Measurements from ENCODE around the gene APBA1.

APBA1 gene

DNA sequence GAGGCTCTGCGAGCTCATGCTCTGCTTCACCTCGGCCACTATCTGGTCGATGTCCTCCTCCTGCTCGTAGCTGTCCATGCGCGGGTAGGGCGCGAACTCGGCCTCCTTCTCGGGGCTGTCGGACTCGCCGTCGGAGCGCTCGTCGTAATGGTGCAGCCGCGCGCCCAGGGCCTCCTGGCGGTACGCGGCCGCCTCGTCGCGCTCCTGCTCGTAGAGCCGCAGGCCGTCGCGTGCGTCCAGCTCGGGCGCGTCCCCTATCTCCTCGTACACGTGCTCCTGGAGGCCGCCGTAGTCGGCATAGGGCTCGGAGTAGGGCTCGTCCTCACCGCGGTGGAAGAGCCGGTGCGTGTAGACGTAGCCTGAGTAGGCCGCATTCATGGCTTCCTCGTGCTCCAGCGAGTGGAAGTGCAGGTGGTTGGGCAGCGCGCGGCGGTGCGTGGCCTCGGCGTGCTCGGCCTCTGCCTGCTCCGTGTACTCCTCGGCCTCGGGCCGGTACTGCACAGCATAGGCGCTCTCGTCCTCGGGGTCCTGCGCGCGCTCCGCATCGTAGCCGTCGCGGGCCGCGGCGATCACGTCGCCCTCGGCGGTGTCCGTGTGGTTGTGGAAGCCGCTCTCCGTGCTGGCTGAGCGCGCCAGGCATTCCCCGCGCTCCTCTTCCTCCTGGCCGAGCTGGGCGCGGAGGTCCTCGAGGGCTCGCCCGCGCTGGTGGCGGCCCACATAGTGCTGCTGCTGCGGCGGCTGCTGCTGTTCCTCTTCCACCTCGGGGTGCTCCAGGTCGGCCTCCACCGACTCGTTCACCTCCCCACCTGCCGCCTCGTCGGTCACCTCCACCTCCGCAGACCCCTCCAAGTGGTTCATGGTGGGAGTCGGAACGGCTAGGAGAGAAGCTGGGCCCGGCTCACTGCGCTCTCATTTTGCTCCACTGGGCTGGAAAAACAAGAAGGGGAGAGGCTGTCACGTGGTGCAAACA lies 155.5 kb downstream of the APBA1 start:
- DNase-seq = no peak

DNA sequence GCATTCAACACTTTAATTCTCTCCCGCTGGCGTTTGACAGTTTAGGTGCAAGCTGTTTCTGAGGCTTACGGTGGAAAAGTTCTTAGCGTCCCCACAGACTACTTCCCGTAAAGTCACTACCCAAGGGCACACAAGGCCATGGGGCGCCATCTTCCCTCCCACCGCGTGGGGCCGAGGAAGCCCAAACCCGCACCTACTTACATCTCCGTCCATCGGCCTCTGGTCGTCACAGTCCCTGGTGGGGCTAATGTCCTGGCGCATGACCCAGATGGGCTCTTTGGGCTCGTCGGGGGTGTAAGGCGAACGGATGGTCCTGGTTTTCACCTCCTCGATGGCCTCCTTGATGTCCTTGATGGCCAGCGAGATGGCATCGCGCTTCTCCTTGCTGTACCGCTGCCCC lies 156.4 kb downstream of the APBA1 start:
- DNase-seq = no peak

DNA sequence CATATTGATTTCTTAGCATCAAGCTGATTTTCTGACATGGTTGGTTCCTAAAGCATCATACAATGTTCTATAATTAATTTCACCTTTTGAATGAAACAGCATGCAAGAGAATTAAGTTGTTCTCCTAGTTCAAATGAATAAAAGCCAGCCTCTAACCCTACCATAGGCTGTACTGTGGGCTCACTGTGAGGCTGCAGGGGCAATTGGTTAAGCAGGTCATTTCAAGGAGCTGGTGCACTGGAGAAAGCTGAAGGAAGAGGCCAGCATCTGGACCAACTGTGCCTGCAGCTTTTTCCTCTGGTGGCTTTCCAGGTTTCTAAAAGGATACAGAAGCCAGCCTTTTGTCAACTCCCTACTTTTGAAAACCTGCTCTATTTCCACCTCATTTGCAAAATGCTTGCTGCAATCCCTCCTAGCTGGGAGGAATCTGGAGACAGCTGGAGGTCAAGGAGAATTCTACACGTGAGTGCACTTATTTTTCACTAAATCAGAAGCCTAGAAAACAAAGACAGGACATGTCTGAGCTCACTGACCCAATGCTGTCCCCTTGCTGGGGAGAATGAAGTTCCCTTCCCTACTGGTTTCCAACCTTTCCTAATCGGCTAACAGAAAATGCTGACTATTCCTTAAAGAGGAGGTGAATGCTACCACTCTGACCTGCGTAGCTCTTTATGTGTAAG lies 158.9 kb downstream of the APBA1 start:
- DNase-seq = no peak

DNA sequence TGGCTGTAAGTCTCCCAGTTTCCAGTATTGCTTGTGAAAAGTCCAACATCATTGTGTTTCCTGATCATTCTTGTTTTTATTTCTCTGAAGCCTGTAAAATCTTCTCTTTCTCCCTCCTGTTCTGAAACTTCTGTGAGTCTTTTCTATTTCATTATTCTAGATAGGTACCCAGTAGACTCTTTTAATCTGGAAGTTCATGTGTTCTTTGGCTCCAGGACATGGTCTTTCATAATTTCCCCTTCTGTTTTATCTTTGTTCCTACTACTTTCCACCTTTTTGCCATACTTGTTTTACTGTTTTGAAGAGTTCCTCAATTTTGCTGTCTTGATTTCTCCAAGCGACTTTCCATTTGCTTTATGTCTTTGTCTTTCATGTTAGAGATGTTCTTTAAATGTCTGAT lies 168.1 kb downstream of the APBA1 start:
- no peak for DNase-seq

- DNase-seq = no peak
These were observed 169.4 kb downstream of the APBA1 start for GRCh38 chr9:69502671-69503301.

DNA sequence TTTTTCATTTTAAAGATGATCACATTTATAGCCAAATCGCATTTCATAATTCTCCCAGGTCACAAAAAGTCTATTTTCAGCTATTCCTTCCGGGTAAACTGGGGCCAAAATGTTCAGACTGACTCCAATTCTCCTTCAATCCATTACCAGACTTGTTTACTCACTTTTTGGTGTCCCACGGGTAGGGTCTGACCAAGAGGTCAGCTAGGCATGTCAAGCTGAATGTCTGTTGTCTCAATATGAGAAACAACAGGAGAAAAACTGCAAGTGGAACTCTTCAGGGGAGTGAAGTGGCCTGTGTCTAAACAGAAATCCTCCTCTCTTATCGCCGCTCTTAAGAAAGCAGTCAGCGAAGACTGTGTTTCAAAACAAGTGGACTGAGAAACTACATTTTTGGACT lies 171.3 kb downstream of the APBA1 start:
- DNase-seq = no peak

- no peak for DNase-seq
These were observed 172.2 kb downstream of the APBA1 start for GRCh38 chr9:69499959-69500358.

GRCh38 chr9:69499407-69499806 lies 172.8 kb downstream of the APBA1 start:
- DNase-seq = no peak

DNA sequence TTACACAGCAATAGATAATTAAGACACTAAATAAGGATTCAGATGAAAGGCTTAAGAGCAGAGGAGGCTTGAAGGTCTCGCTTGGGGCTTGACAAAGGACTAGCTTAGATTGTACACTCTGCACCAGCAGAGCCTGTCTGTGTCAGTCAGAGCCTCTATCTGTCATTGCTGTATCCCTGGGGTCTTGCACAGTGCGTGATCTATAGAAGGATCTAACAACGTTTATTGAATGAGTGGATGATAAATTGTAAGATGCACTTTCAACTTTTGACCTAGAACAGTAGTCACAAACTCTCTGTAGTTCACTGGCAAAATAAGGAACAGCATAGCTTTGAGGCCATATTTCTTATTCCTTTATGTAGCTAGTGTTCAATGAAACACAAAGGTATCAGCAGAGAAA lies 173.7 kb downstream of the APBA1 start:
- DNase-seq = no peak

DNA sequence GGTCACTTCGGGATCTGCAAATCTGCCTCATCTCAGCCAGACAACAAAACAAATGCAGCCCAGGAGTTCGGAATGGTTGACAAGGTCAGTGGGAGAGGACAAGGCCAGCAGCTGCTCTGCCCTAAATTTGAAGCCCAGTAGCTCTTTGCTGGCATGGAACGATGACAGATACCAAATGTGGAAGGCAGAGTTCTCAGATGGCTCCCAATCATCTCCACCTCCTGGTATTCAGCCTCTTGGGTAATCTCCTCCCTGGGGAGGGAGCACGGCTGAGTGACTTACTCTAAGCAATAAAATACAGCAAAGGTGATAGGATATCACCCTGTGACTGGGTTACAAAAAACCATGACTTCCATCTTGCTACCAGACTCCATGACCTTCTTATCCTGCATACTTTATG lies 174.4 kb downstream of the APBA1 start:
- no peak for DNase-seq

DNA sequence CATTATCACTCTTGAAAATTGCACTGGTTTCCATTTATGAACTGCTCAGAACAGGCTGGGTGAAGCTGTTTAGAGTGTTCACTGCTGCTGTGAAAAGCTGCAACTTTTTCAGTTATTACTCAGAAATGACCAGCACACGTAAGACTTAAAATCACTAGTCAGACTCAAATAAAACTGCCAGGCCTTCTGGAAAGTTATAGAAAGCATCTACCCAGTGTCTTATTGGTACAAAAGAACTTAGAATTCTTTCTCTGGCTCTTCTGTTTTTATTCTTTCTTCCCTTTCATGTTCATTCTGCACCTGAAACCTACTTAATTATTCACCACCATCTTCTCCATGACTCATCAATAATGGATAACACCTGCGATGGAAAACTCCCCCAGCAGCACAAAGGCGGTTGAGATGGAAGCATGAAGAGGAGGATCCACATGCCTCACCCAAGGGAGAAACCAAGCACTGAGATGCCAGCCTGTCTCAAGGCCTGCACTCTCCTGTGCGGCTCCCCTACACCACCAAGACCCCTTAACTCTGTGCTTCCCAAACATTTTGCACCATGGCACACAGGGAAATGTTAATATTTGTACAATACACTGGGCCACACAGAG lies 175.2 kb downstream of the APBA1 start:
- no peak for DNase-seq

- no peak for DNase-seq
These were observed 176.9 kb downstream of the APBA1 start for GRCh38 chr9:69495296-69495695.

DNA sequence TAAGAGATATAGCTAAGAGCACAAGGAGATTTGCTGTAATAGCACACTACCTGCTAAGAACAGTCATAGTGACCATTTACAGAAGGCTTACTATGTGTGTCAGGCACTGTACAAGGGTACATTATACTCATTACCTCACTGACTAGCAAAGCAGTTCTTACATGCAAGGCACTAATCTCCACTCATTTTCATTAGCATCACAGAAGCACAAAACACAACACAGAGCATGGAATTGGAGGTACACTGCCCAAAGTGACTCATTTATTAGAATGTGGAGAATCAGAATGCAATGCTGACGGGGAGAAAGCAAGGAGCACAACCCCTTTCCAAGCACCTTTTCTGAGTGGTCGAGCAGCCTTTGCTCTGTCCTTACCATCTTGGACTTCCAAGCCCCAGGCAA lies 177.4 kb downstream of the APBA1 start:
- DNase-seq = no peak

- DNase-seq = no peak
These were observed 178.0 kb downstream of the APBA1 start for GRCh38 chr9:69494208-69494607.

DNA sequence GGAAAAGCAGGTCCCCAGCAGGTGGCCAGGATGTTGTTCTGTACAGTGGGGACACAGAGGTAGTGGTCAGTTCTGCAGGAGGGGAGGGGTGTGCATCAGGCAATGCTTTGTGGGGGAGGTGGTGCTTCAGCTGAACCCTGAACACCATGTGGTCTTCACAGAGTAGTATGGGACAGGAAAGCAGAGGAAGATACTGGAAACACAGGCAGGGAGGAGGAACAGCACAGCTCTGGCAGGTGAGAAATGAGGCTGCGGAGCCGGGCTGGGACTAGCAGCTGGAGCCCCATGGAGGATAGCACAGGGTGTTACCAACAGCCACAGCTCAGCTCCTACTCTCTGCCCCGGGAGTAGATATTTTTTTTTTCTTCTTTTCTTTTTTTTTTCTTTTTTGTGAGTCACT lies 185.7 kb downstream of the APBA1 start:
- DNase-seq = no peak

DNA sequence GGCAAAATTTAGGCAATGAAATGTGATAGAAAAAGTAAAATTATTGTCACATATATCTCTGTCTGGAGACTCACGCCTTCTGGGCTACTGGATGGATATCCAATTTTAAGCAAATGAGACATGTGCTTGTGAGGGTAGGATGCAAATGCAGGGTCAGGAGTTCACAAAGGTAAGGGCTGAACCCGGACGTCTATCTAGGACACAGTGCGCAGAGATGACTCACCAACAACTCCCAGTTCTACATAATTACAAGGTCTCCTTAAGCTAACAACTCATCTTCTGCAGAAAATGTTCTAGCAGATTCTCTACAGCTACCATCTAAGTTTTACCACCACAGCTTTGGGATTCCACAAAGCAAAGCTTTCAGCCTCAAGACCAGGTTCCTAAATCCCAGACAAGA lies 186.7 kb downstream of the APBA1 start:
- DNase-seq = no peak

DNA sequence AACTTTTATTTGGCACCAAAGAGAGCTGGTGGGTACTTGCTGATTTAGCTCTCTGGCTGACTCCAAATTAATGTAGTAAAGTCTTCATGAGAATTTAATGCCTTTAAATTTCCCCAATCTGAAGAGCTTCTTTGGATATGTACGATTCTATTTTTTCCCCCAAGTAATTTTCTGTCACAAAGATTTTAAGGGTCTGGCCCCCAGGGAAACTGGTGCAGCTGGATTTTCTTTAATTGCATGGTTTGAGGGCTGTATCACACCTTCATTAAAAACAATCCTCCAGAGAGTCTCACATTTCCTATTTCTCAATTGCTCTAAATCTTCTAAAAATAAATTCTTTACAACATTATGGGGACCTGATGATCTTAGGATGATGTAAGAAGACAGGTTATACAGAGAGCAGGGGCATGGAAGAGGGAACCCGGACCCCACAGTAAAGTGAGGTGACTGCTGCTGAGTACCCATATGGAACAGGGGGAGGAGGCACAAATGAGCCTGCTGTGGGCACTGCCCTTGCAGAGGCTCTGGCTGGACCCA lies 188.2 kb downstream of the APBA1 start:
- no peak for DNase-seq

DNA sequence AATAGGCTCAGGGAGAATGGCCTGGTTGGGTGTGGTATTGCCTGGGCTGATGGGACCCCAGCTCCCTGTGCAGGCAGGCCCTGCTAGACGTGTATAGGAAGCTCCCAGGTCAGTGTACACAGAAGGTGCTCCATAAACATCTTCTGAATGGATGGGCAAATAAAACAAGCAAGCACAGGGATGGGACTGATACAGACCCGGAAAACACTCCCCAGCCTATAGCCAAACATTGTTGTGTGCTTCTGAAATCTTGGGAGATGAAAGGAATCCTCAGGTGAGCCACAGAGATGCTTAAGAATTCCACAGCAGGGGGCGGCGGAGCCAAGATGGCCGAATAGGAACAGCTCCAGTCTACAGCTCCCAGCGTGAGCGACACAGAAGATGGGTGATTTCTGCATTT lies 195.4 kb downstream of the APBA1 start:
- no peak for DNase-seq

GRCh38 chr9:69476016-69476415 lies 196.2 kb downstream of the APBA1 start:
- DNase-seq = no peak

GRCh38 chr9:69474821-69475220 lies 197.3 kb downstream of the APBA1 start:
- no peak for DNase-seq

GRCh38 chr9:69472101-69472620 lies 200.0 kb downstream of the APBA1 start:
- DNase-seq = no peak

GRCh38 chr9:69471433-69471832 lies 200.7 kb downstream of the APBA1 start:
- DNase-seq = no peak

All from activated CD8-positive, alpha-beta memory T cell treated with anti-CD3 and anti-CD28 coated beads, Interleukin-2, amount 50 U/mL, for 4 hours (primary cell).